Activated CD4-positive, alpha-beta memory T cell treated with anti-CD3 and anti-CD28 coated beads, Interleukin-2, amount 10 ng/mL, durations not matched to agents 7 days and 5 days (primary cell): ENCODE measurements around the gene NAALADL2. TPM values are rescaled to one million over a fixed set of nuclear protein-coding genes. Genes with fewer than 3 reads are reported as not detected.

Source experiments
- CTCF ChIA-PET: fragments of 350-600 bp; sonication (Branson Sonifier 250); formaldehyde crosslinking; loops from one replicate; lab custom pipeline; 2021; ENCODE audit warnings: antibody characterized with exemption, inconsistent platforms; lab: Charles Lee
- POLR2A ChIA-PET: fragments of 350-600 bp; sonication (Branson Sonifier 250); formaldehyde crosslinking; loops from one replicate; lab custom pipeline; 2021; ENCODE audit warnings: antibody characterized with exemption; lab: Charles Lee
- DNase-seq: peaks from one replicate; pipeline ENCODE4 v3.0.0-alpha.2; 2020
- H3K27ac Mint-ChIP-seq: one replicate; pipeline ENCODE4 v1.8.0; 2021; ENCODE audit warnings: mild to moderate bottlenecking, mixed read lengths
- H3K27me3 Mint-ChIP-seq: one replicate; pipeline ENCODE4 v1.8.0; 2021; ENCODE audit warnings: mixed read lengths
- H3K36me3 Mint-ChIP-seq: one replicate; pipeline ENCODE4 v1.8.0; 2021; ENCODE audit warnings: low read depth, mixed read lengths
- H3K4me1 Mint-ChIP-seq: one replicate; pipeline ENCODE4 v1.8.0; 2021; ENCODE audit warnings: mixed read lengths
- H3K4me3 Mint-ChIP-seq: one replicate; pipeline ENCODE4 v1.8.0; 2021; ENCODE audit warnings: mild to moderate bottlenecking, mixed read lengths
- H3K9me3 Mint-ChIP-seq: one replicate; pipeline ENCODE4 v1.8.0; 2021; ENCODE audit warnings: mixed read lengths
- total RNA-seq, 2 experiments: library from RNA; stranded (reverse); gene quantifications; one replicate each; pipeline ENCODE4 v1.2.3, GENCODE V29; 2021

The NAALADL2 gene
- total RNA-seq = not detected

DNA sequence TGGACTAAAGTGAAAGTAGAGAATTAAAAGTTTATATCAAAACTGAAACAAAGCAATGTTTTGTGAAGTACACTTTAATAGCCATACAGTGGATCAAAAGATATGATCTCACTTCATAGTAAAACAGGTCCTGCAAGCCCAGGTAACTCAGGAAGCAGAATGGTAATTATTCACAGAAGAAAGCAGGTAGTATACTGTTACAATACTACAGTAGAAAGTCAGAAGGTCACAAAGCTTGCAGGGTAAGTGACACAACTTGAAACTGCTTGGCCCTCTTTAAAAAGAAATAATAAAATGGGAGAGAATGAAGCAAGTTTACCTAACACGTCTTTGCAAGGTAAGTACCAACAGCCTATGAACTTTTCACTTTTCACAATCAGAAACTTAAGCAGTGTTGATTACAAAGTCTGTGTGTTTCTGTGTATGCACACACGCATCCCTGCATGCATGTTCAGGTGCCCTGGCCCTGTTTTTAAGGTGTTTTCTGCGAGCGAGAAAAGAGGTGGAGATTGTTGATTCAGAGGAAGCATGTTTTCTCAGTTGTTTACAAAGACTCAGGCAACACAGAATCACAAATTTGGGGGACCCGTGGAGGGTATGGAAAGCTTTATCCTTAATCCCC lies at the start of gene NAALADL2:
Gene NAALADL2, plus strand, starts transcription at position 221 of the 622 bp plus-strand sequence.
- no peak within 1 kb of the TSS for H3K27ac Mint-ChIP-seq
- no peak for DNase-seq
- H3K36me3 Mint-ChIP-seq = no peaks in the 10 kb centered on the region
- no peaks in the 10 kb centered on the region for H3K9me3 Mint-ChIP-seq
- H3K27me3 Mint-ChIP-seq = no peaks in the 10 kb centered on the region
- H3K4me3 Mint-ChIP-seq = no peak within 1 kb of the TSS
- CTCF ChIA-PET = no interaction called here
- H3K4me1 Mint-ChIP-seq = no peaks in the 10 kb centered on the region
- POLR2A ChIA-PET = no interaction called here

DNA sequence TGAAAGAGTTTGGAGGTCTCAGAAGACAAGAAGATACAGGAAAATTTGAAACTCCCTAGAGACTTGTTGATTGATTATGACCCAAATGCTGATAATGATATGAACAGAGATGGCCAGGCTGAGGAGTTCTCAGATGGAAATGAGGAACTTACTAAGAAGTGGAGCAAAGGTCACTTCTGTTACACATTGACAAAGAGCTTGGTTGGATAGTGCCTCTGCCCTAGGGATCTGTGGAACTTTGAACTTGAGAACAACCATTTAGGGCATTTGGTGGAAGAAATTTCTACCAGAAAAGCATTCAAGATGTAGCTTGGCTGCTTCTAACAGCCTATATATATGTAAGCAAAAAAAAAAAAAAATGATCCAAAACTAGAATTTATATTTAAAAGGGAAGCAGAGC lies 48.9 kb upstream of the NAALADL2 start:
- H3K36me3 Mint-ChIP-seq = no peaks in the 10 kb centered on the region
- POLR2A ChIA-PET = no interaction called here
- CTCF ChIA-PET = no interaction called here
- no peaks in the 10 kb centered on the region for H3K4me1 Mint-ChIP-seq
- no peaks in the 10 kb centered on the region for H3K27me3 Mint-ChIP-seq
- no peak for DNase-seq
- H3K4me3 Mint-ChIP-seq = no peak overlapping the region
- no peaks in the 10 kb centered on the region for H3K9me3 Mint-ChIP-seq
- H3K27ac Mint-ChIP-seq = no peak overlapping the region

DNA sequence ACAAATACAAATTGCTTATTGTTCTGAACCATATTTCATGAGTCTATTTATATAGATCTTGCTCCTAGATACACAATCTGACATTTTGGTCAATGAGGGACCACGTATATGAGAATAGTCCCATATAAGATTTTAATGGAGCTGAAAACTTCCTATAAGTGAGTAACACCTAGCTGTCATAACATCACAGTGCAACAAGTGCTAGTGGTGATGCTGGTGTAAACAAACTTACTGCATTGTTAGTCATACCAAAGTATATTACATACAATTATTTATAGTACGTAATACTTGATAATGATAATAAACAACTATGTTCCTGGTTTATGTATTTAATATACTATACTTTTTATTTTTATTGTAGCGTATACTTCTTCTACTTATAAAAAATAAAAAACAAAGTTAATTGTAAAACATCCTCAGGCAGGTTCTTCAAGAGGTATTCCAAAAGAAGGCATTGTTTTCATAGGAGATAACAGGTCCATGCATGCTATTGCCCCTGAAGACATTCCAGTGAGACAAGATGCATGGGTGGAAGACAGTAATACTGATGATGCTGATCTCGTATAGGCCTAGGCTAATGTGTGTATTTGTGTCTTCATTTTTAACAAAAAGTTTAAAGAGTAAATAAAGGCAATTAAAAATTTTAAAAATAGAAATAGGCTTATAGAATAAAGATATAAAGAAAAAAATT lies 46.8 kb upstream of the NAALADL2 start:
- Mint-ChIP-seq H3K4me1 (no peaks in the 10 kb centered on the region), H3K4me3 (no peak overlapping the region), H3K9me3 (no peaks in the 10 kb centered on the region), H3K27me3 (no peaks in the 10 kb centered on the region), H3K36me3 (no peaks in the 10 kb centered on the region), H3K27ac (no peak overlapping the region)
- POLR2A ChIA-PET = no interaction called here
- no peak for DNase-seq
- CTCF ChIA-PET = no interaction called here

DNA sequence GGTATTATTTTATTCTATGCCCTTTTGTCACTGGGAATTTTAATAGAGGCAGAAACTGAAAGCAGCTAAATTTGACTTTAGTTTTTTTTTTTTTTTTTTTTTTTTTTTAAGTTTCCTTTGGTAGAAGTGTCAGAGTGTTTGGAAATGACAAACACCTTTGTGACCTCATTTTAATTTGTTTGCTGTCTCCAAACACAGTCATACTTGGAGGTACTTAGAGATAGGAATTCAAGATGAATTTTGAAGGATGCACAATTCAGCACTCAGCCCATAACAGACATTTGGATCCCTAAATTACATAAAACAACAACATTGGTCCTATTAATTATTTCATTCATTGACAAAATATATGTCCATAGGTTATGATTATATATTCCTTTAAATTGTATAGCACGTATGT lies 43.4 kb upstream of the NAALADL2 start:
- Mint-ChIP-seq H3K27me3 (no peaks in the 10 kb centered on the region), H3K36me3 (no peaks in the 10 kb centered on the region), H3K4me3 (no peak overlapping the region), H3K27ac (no peak overlapping the region), H3K9me3 (no peaks in the 10 kb centered on the region), H3K4me1 (no peaks in the 10 kb centered on the region)
- CTCF ChIA-PET = no interaction called here
- DNase-seq = no peak
- POLR2A ChIA-PET = no interaction called here

DNA sequence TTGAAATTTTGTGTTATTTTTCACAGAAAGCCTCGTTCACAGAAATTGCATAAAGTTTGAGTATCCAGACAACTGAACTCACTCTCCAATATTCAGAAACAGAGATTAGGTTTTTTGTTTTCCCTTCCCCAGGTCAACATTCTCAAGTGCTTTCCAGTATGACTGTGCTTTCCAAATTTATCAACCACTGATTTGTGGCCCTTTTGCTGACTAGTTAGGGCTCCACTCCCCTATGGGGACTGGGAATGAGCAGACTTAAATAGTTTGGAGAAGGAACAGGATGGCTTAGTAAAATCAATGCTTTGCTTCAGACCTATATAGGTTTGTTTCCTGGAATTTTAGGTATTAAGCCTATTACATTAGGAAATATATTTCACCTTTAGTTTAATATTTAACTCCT lies 38.2 kb upstream of the NAALADL2 start:
- Mint-ChIP-seq H3K4me3 (no peak overlapping the region), H3K9me3 (peaks cover 4% of the 10 kb centered on the region), H3K27ac (no peak overlapping the region), H3K36me3 (no peaks in the 10 kb centered on the region), H3K27me3 (no peaks in the 10 kb centered on the region), H3K4me1 (no peaks in the 10 kb centered on the region)
- POLR2A ChIA-PET = no interaction called here
- CTCF ChIA-PET = no interaction called here
- DNase-seq = no peak

DNA sequence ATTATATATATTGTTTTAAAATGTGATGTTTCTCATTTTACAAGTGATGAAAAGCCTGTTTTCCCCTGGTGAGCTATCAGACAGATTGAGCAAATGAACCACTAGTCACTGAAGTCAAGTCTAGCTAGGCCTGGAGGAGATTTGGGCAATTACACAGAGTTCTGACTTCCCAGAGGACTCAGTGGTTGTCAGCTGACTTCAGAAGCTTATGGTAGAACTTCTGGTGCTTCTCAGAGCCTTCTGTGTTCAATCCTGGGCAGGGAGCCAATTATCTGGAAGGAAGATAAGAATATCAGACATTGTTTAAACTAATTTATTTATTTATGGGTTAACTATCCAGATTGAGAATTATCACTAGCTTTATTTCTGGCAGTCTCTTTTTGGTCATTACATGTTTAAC lies 37.7 kb upstream of the NAALADL2 start:
- POLR2A ChIA-PET = no interaction called here
- CTCF ChIA-PET = no interaction called here
- H3K9me3 Mint-ChIP-seq = peaks cover 8% of the 10 kb centered on the region
- no peaks in the 10 kb centered on the region for H3K27me3 Mint-ChIP-seq
- no peak for DNase-seq
- no peak overlapping the region for H3K4me3 Mint-ChIP-seq
- H3K36me3 Mint-ChIP-seq = no peaks in the 10 kb centered on the region
- H3K4me1 Mint-ChIP-seq = no peaks in the 10 kb centered on the region
- no peak overlapping the region for H3K27ac Mint-ChIP-seq

DNA sequence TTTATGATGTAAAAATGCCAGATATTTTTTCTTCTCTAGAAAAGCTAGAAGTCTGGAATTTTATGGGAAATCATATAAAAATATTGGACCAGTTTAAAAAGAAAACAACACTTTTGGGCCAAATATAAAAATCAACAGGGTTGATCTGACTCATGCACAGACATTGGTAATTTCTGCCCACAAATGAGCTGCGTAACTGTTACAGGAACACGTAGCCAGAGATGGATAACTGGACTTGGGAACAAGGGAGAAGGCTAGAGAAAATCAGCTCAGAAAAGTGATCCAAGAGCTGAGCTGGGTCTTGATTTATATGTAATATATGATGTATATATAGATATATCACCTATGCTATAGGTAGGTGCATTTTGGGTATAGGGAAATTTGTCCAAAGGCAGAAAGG lies 36.8 kb upstream of the NAALADL2 start:
- H3K4me1 Mint-ChIP-seq = no peaks in the 10 kb centered on the region
- no peak overlapping the region for H3K4me3 Mint-ChIP-seq
- no peaks in the 10 kb centered on the region for H3K27me3 Mint-ChIP-seq
- ChIA-PET POLR2A (no interaction called here), CTCF (no interaction called here)
- H3K9me3 Mint-ChIP-seq = peaks cover 13% of the 10 kb centered on the region
- no peaks in the 10 kb centered on the region for H3K36me3 Mint-ChIP-seq
- no peak overlapping the region for H3K27ac Mint-ChIP-seq
- DNase-seq = no peak

DNA sequence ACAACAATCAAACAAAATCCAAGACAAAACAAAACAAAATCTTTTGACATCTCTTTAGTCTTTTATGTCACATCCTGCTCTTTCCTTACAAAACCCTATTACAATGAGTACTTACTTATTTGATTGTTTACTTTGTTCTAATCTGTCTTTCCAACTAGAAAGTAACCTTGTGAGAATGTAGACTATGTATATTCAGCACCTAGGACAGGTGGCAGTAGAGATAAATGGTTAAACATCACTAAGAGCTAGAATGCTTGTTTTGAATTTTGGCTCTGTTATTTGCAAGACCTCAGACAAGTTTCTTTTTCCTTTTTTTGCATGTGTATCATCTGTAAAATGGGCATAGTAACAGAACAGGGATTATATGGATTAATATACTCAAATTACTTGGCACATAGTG lies 33.1 kb upstream of the NAALADL2 start:
- ChIA-PET CTCF (no interaction called here), POLR2A (no interaction called here)
- DNase-seq = no peak
- H3K9me3 Mint-ChIP-seq = peaks cover 13% of the 10 kb centered on the region
- no peaks in the 10 kb centered on the region for H3K36me3 Mint-ChIP-seq
- H3K4me3 Mint-ChIP-seq = no peak overlapping the region
- no peaks in the 10 kb centered on the region for H3K27me3 Mint-ChIP-seq
- H3K27ac Mint-ChIP-seq = no peak overlapping the region
- H3K4me1 Mint-ChIP-seq = no peaks in the 10 kb centered on the region

DNA sequence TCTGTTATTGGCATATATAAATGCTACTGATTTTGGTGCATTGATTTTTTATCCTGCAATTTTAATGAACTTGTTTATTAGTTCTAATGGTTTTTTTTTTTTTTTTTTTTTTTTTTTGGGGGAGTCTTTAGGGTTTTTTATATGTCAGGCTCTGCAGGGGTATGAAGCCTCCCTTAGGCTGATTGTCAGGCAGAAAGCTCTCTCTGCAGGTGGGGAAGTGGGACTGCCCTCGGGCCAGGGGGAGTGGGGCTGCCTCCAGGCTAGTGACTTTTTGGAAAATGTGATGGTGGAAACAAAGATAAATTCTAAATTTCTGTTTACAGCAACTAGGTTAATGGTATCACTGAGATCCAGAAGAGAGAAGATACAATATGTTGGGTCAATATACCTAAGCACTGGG lies 14.4 kb upstream of the NAALADL2 start:
- CTCF ChIA-PET = no interaction called here
- H3K36me3 Mint-ChIP-seq = no peaks in the 10 kb centered on the region
- no peak overlapping the region for H3K27ac Mint-ChIP-seq
- H3K9me3 Mint-ChIP-seq = peaks cover 2% of the 10 kb centered on the region
- no peak for DNase-seq
- no peaks in the 10 kb centered on the region for H3K4me1 Mint-ChIP-seq
- POLR2A ChIA-PET = no interaction called here
- no peak overlapping the region for H3K4me3 Mint-ChIP-seq
- H3K27me3 Mint-ChIP-seq = no peaks in the 10 kb centered on the region

DNA sequence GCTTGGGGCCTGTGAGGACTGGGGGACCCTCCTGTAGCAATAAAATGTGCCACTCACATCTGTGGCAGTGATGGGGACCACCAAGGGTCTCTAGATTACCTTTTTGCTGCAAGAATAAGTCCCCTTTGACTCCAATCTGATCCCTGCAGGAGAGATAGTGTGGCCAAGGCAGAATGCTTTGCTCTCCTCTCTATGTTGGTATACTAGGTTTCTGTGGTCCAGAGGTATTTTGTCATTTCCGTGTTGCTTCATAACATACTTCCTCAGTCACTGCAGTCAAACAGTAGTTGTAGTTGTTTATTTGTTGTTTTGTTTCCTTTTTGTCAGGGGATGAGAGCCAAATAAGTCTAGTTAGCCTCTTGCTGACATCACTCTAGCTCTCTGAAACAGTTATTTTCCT lies 13.1 kb upstream of the NAALADL2 start:
- H3K27ac Mint-ChIP-seq = no peak overlapping the region
- CTCF ChIA-PET = no interaction called here
- no peaks in the 10 kb centered on the region for H3K4me1 Mint-ChIP-seq
- POLR2A ChIA-PET = no interaction called here
- no peaks in the 10 kb centered on the region for H3K27me3 Mint-ChIP-seq
- H3K36me3 Mint-ChIP-seq = no peaks in the 10 kb centered on the region
- DNase-seq = no peak
- no peak overlapping the region for H3K4me3 Mint-ChIP-seq
- H3K9me3 Mint-ChIP-seq = peaks cover 2% of the 10 kb centered on the region

DNA sequence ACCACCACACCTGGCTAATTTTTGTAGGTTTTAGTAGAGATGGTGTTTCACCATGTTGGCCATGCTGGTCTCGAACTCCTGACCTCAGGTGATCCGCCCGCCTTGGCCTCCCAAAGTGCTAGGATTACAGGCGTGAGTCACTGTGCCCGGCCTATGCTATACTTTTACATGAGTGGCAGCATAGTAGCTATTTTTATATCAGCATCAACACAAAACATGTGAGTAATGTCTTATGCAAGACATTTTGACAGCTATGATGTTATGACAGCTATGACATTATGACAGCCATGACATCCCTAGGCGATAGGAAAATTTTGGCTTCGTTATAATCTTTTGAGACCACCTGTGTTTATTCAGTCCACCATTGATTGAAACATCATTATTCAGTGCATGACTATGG lies 4.1 kb upstream of the NAALADL2 start:
- ChIA-PET CTCF (no interaction called here), POLR2A (no interaction called here)
- peaks cover 3% of the 10 kb centered on the region for H3K9me3 Mint-ChIP-seq
- no peaks in the 10 kb centered on the region for H3K4me1 Mint-ChIP-seq
- H3K36me3 Mint-ChIP-seq = no peaks in the 10 kb centered on the region
- no peak overlapping the region for H3K27ac Mint-ChIP-seq
- H3K4me3 Mint-ChIP-seq = no peak overlapping the region
- H3K27me3 Mint-ChIP-seq = no peaks in the 10 kb centered on the region
- no peak for DNase-seq

DNA sequence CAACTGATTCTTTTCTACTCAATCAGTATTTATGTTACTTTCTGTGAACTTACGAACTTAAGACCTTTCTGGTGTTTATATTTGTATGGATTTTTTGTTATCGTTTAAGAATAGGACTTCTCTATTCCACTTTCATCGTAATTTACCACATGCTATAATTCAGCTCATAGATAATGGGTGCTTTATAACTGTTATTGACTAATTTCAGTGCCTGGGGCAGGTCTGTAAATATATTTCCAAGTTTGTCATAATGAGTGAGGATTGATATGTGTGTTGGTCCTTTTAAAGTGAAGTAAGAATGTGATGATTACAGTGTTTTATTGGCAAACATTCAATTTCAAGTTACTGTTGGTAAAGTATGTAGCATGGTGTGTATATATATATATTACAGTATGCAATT lies 1.8 kb upstream of the NAALADL2 start:
- Mint-ChIP-seq H3K4me3 (no peak overlapping the region), H3K9me3 (peaks cover 3% of the 10 kb centered on the region), H3K4me1 (no peaks in the 10 kb centered on the region), H3K27me3 (no peaks in the 10 kb centered on the region), H3K36me3 (no peaks in the 10 kb centered on the region), H3K27ac (no peak overlapping the region)
- POLR2A ChIA-PET = no interaction called here
- CTCF ChIA-PET = no interaction called here
- no peak for DNase-seq

DNA sequence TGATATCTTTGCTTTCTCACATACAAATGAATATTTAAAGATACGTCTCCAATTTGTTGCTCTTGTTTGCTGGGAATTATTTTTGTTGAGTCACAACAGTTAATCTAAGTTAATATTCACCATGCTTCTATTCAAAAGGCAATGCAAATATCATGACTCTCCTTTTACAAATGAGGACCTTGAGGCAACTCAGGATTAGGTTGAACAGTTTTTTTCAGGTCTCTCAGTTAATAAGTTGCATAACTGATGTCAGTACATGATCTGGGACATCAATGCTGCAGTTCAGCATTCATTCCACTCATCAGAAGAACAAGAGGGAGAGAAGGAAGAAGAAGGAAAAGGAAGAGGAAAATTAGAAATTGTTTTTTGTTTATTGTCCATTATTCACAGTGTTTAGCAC lies 781 bp upstream of the NAALADL2 start:
- POLR2A ChIA-PET = no interaction called here
- no peak for DNase-seq
- no peaks in the 10 kb centered on the region for H3K27me3 Mint-ChIP-seq
- CTCF ChIA-PET = no interaction called here
- H3K27ac Mint-ChIP-seq = no peak overlapping the region
- H3K4me3 Mint-ChIP-seq = no peak overlapping the region
- H3K4me1 Mint-ChIP-seq = no peaks in the 10 kb centered on the region
- no peaks in the 10 kb centered on the region for H3K36me3 Mint-ChIP-seq
- H3K9me3 Mint-ChIP-seq = no peaks in the 10 kb centered on the region

DNA sequence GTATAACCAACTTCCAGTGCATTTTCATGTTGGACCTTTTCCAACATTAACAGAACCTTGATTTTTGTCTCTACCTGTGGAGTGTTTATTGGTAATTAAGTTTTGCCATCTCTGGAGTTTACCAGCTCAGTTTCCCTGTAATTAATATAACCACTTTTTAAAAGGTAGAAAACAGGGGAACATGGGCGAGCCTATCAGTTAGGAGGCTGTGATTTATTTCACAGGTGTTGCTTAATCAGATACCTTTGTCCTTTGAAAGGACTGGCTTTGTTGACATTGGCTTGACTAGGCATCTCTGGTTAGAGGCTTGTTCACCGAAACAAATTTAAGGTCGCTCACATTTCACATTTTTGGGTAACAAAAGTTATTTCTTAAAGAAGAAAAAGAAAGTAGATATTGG lies 622 bp downstream of the NAALADL2 start:
- no peak overlapping the region for H3K4me3 Mint-ChIP-seq
- H3K36me3 Mint-ChIP-seq = no peaks in the 10 kb centered on the region
- no peaks in the 10 kb centered on the region for H3K9me3 Mint-ChIP-seq
- no peak for DNase-seq
- H3K4me1 Mint-ChIP-seq = no peaks in the 10 kb centered on the region
- ChIA-PET POLR2A (no interaction called here), CTCF (no interaction called here)
- H3K27ac Mint-ChIP-seq = no peak overlapping the region
- H3K27me3 Mint-ChIP-seq = no peaks in the 10 kb centered on the region
